Measurements from ENCODE around the gene DAZL.

DAZL gene

GRCh38 chr3:16595778-16596177 is 9.4 kb downstream of the DAZL start:
- no peak overlapping the region for H3K4me3 ChIP-seq (ENCODE audit: low read depth, low read length)
- no peak for TF ChIP-seq CTCF (IDR thresholded peaks at IDR 0.05; ENCODE audit: borderline replicate concordance, insufficient read depth, low read depth, low read length)

GRCh38 chr3:16589867-16590624 is 15.2 kb downstream of the DAZL start:
- TF ChIP-seq CTCF (IDR thresholded peaks at IDR 0.05; ENCODE audit: borderline replicate concordance, insufficient read depth, low read depth, low read length), result no peak
- H3K4me3 ChIP-seq (ENCODE audit: low read depth, low read length), result no peak overlapping the region

GRCh38 chr3:16589120-16589519 is 16.1 kb downstream of the DAZL start:
- TF ChIP-seq CTCF (IDR thresholded peaks at IDR 0.05; ENCODE audit: borderline replicate concordance, insufficient read depth, low read depth, low read length), result no peak

GRCh38 chr3:16587681-16588060 is 17.6 kb downstream of the DAZL start:
- H3K4me3 ChIP-seq (ENCODE audit: low read depth, low read length), result no peak overlapping the region
- TF ChIP-seq CTCF (IDR thresholded peaks at IDR 0.05; ENCODE audit: borderline replicate concordance, insufficient read depth, low read depth, low read length), result no peak

More at GRCh38 chr3:16589120-16589519, 16.1 kb downstream of the DAZL start:
- no peak overlapping the region for H3K4me3 ChIP-seq (ENCODE audit: low read depth, low read length)

- H3K4me3 ChIP-seq (ENCODE audit: low read depth, low read length), result no peak overlapping the region
- no peak for TF ChIP-seq CTCF (IDR thresholded peaks at IDR 0.05; ENCODE audit: borderline replicate concordance, insufficient read depth, low read depth, low read length)
Measured at GRCh38 chr3:16587047-16587680, 18.1 kb downstream of the DAZL start.

- H3K4me3 ChIP-seq (ENCODE audit: low read depth, low read length), result no peak overlapping the region
- TF ChIP-seq CTCF (IDR thresholded peaks at IDR 0.05; ENCODE audit: borderline replicate concordance, insufficient read depth, low read depth, low read length), result no peak
Measured at GRCh38 chr3:16584880-16585279, 20.3 kb downstream of the DAZL start.

GRCh38 chr3:16583551-16583950 is 21.7 kb downstream of the DAZL start:
- H3K4me3 ChIP-seq (ENCODE audit: low read depth, low read length), result no peak overlapping the region

More at GRCh38 chr3:16583551-16583950, 21.7 kb downstream of the DAZL start:
- no peak for TF ChIP-seq CTCF (IDR thresholded peaks at IDR 0.05; ENCODE audit: borderline replicate concordance, insufficient read depth, low read depth, low read length)
